HL-60 (cell line): ENCODE results near the gene MTIF3.

Experiments used
- DNase-seq, 2 experiments: peaks; one replicate each; pipeline ENCODE4 v3.0.0-alpha.2; 2010 to 2020; ENCODE audit warnings: low read depth in 1 of 2, low spot score in 1 of 2
- H3K27ac ChIP-seq: fragments of 250-450 bp; sonication (Bioruptor Pico); replicated peaks from 2 replicates; pipeline ENCODE4 v1.5.1; 2020; ENCODE audit warnings: mild to moderate bottlenecking, moderate library complexity
- H3K27me3 ChIP-seq: fragments of 250-450 bp; sonication (Bioruptor Pico); 2 replicates; pipeline ENCODE4 v1.5.1; 2021; ENCODE audit warnings: mild to moderate bottlenecking, moderate library complexity; ENCODE audit not compliant: insufficient read depth, poor library complexity, severe bottlenecking
- H3K4me3 ChIP-seq: replicated peaks from 2 replicates; pipeline ENCODE4 v1.5.1; 2011; ENCODE audit warnings: mild to moderate bottlenecking, control low read depth, low read length; ENCODE audit not compliant: insufficient read depth
- CTCF ChIP-seq: IDR thresholded peaks from one replicate; pipeline ENCODE4 v1.5.1; 2011; ENCODE audit warnings: low read length, control low read depth, inconsistent platforms; ENCODE audit not compliant: insufficient read depth
- GABPA ChIP-seq: IDR thresholded peaks from 2 replicates; pipeline ENCODE4 v1.6.1; 2012; ENCODE audit warnings: low read depth
- POLR2AphosphoS5 ChIP-seq: IDR thresholded peaks from 2 replicates; pipeline ENCODE4 v1.6.1; 2012; ENCODE audit warnings: low read depth
- REST ChIP-seq: IDR thresholded peaks from 2 replicates; pipeline ENCODE4 v1.6.1; 2012; ENCODE audit warnings: low read depth; ENCODE audit not compliant: insufficient replicate concordance
- SPI1 ChIP-seq: IDR thresholded peaks from 2 replicates; pipeline ENCODE4 v1.6.1; 2012; ENCODE audit warnings: low read depth, mild to moderate bottlenecking, borderline replicate concordance

MTIF3 gene

GRCh38 chr13:27440408-27440807 lies 10.0 kb downstream of the MTIF3 start:
- DNase-seq, result no peak
- H3K4me3 ChIP-seq, result no peak overlapping the region
- no peak for TF ChIP-seq CTCF
- TF ChIP-seq GABPA, result no peak
- no peak for TF ChIP-seq POLR2AphosphoS5
- TF ChIP-seq SPI1, result no peak
- no peak for TF ChIP-seq REST
- H3K27ac ChIP-seq, result no peak overlapping the region
- no peaks in the 10 kb centered on the region for H3K27me3 ChIP-seq

- Histone ChIP-seq H3K27ac (no peak overlapping the region), H3K27me3 (no peaks in the 10 kb centered on the region), H3K4me3 (no peak overlapping the region)
- TF ChIP-seq CTCF, result no peak
- no peak for DNase-seq
Measured at GRCh38 chr13:27437126-27437525, 13.2 kb downstream of the MTIF3 start.

GRCh38 chr13:27432611-27433210 lies 17.7 kb downstream of the MTIF3 start:
- no peak for TF ChIP-seq SPI1
- no peak for TF ChIP-seq POLR2AphosphoS5
- no peak for TF ChIP-seq REST
- TF ChIP-seq CTCF, result no peak
- TF ChIP-seq GABPA, result no peak
- H3K27ac ChIP-seq, result no peak overlapping the region
- no peak overlapping the region for H3K4me3 ChIP-seq
- H3K27me3 ChIP-seq, result no peaks in the 10 kb centered on the region
- DNase-seq, result no peak

- no peak for DNase-seq
- TF ChIP-seq SPI1 (no peak), REST (no peak), CTCF (no peak), GABPA (no peak), POLR2AphosphoS5 (no peak)
- no peak overlapping the region for H3K27ac ChIP-seq
- no peak overlapping the region for H3K4me3 ChIP-seq
- H3K27me3 ChIP-seq, result no peaks in the 10 kb centered on the region
Measured at GRCh38 chr13:27432180-27432579, 18.2 kb downstream of the MTIF3 start.
